Neuronal stem cell (in vitro differentiated cells): ENCODE results near the gene JMJD7.
A peak's percentile ranks its signal among the peaks of the same experiment; 100 is the strongest.

Experiments used
- DNase-seq: peaks from one replicate; pipeline ENCODE4 v3.0.0-alpha.2; 2013; ENCODE audit warnings: low spot score
- H2AFZ ChIP-seq: one replicate; pipeline ENCODE4 v1.6.1; 2013; ENCODE audit warnings: mild to moderate bottlenecking, low read length, inconsistent platforms
- H2AK5ac ChIP-seq: 2 replicates; pipeline ENCODE4 v1.6.1; 2013; ENCODE audit warnings: low read depth, mild to moderate bottlenecking, inconsistent platforms, low read length, moderate library complexity, mixed read lengths
- H2BK120ac ChIP-seq: 2 replicates; pipeline ENCODE4 v1.6.1; 2013; ENCODE audit warnings: low read depth, mild to moderate bottlenecking, inconsistent platforms, low read length, moderate library complexity, mixed read lengths
- H2BK12ac ChIP-seq: one replicate; pipeline ENCODE4 v1.6.1; 2013; ENCODE audit warnings: low read length, inconsistent platforms
- H2BK15ac ChIP-seq: 2 replicates; pipeline ENCODE4 v1.6.1; 2013; ENCODE audit warnings: mild to moderate bottlenecking, low read length, inconsistent platforms, mixed read lengths
- H2BK5ac ChIP-seq: one replicate; pipeline ENCODE4 v1.6.1; 2013; ENCODE audit warnings: inconsistent platforms, mild to moderate bottlenecking, low read length, moderate library complexity
- H3K14ac ChIP-seq: one replicate; pipeline ENCODE4 v1.6.1; 2013; ENCODE audit warnings: low read length, inconsistent platforms
- H3K18ac ChIP-seq: 2 replicates; pipeline ENCODE4 v1.6.1; 2013; ENCODE audit warnings: low read length, inconsistent platforms
- H3K23ac ChIP-seq: 2 replicates; pipeline ENCODE4 v1.6.1; 2013; ENCODE audit warnings: low read depth, mild to moderate bottlenecking, mixed read lengths, low read length, inconsistent platforms; ENCODE audit not compliant: poor library complexity
- H3K27ac ChIP-seq: replicated peaks from 3 replicates; pipeline ENCODE4 v1.5.1; 2013; ENCODE audit warnings: low read length, inconsistent platforms
- H3K27me3 ChIP-seq, 3 experiments: 2 replicates each; pipeline ENCODE4 v1.6.1; 2013; ENCODE audit warnings: low read length in 3 of 3, mild to moderate bottlenecking in 2 of 3, inconsistent platforms in 1 of 3, low read depth in 1 of 3, mixed read lengths in 1 of 3, moderate library complexity in 1 of 3; ENCODE audit not compliant: control insufficient read depth in 3 of 3, insufficient read depth in 3 of 3
- H3K36me3 ChIP-seq, 2 donors: replicated peaks in 1 of 2; 2 replicates each; pipeline ENCODE4 v1.6.1; 2013; ENCODE audit warnings: low read length in 2 of 2; ENCODE audit not compliant: control insufficient read depth in 2 of 2, insufficient read depth in 2 of 2
- H3K4ac ChIP-seq: 2 replicates; pipeline ENCODE4 v1.6.1; 2013; ENCODE audit warnings: inconsistent platforms, mild to moderate bottlenecking, low read length, moderate library complexity
- H3K4me1 ChIP-seq, 2 donors: 1 replicate in 1 of 2; 2 replicates in 1 of 2; pipeline ENCODE4 v1.6.1; 2013; ENCODE audit warnings: low read length in 2 of 2, low read depth in 1 of 2; ENCODE audit not compliant: control insufficient read depth in 2 of 2, insufficient read depth in 1 of 2
- H3K4me2 ChIP-seq: one replicate; pipeline ENCODE4 v1.6.1; 2013; ENCODE audit warnings: mild to moderate bottlenecking, low read length, inconsistent platforms; ENCODE audit not compliant: insufficient read depth, poor library complexity, severe bottlenecking
- H3K4me3 ChIP-seq, 2 donors: 2 replicates each; pipeline ENCODE4 v1.5.1; 2013; ENCODE audit warnings: low read length in 2 of 2, mild to moderate bottlenecking in 2 of 2, inconsistent platforms in 1 of 2, moderate library complexity in 1 of 2
- H3K79me1 ChIP-seq: one replicate; pipeline ENCODE4 v1.6.1; 2013; ENCODE audit warnings: low read depth, mild to moderate bottlenecking, inconsistent platforms, low read length, moderate library complexity
- H3K9ac ChIP-seq: one replicate; pipeline ENCODE4 v1.6.1; 2013; ENCODE audit warnings: mild to moderate bottlenecking, low read depth, low read length, inconsistent platforms; ENCODE audit not compliant: poor library complexity
- H3K9me3 ChIP-seq, 2 donors: replicated peaks in 1 of 2; 2 replicates each; pipeline versions ENCODE3 to v1.6.1; 2013; ENCODE audit warnings: low read length in 2 of 2, mild to moderate bottlenecking in 2 of 2, inconsistent platforms in 1 of 2, low read depth in 1 of 2, mixed read lengths in 1 of 2, moderate library complexity in 1 of 2; ENCODE audit not compliant: control insufficient read depth in 2 of 2, insufficient read depth in 1 of 2
- H4K8ac ChIP-seq: one replicate; pipeline ENCODE4 v1.6.1; 2013; ENCODE audit warnings: low read depth, mild to moderate bottlenecking, inconsistent platforms, low read length, moderate library complexity
- H4K91ac ChIP-seq: one replicate; pipeline ENCODE4 v1.6.1; 2013; ENCODE audit warnings: low read length, low read depth, mild to moderate bottlenecking, inconsistent platforms; ENCODE audit not compliant: poor library complexity
- WGBS, 2 donors: extraction: QIAGEN DNeasy Blood & Tissue Kit; methylation state at CpG; one replicate each; pipeline ENCODE4 v1.1.7; 2013; ENCODE audit warnings: missing lambda C conversion rate in 2 of 2, mixed read lengths in 1 of 2; ENCODE audit not compliant: insufficient read length in 2 of 2, insufficient replicate concordance in 1 of 2; ENCODE audit errors: extremely low coverage in 2 of 2; 5-methylcytosine and 5-hydroxymethylcytosine counted together

Gene JMJD7

GRCh38 chr15:41849204-41849603 lies 21.3 kb downstream of the JMJD7 start:
- Histone ChIP-seq H2AK5ac (peak overlapping the region; percentile 13), H3K14ac (no peak overlapping the region), H2AFZ (no peak overlapping the region), H3K4ac (no peak overlapping the region), H3K18ac (no peak overlapping the region), H3K23ac (peak overlapping the region; percentile 2), H3K4me1 (peaks cover 0 to 3% of the 10 kb centered on the region in 2 donors), H2BK15ac (peak overlapping the region; percentile 39), H3K27ac (no peak overlapping the region), H3K4me2 (no peak overlapping the region), H2BK120ac (no peak overlapping the region), H2BK5ac (no peak overlapping the region), H2BK12ac (no peak overlapping the region), H3K27me3 (no peaks in the 10 kb centered on the region), H3K36me3 (peaks cover 23 to 46% of the 10 kb centered on the region in 2 donors), H3K9me3 (no peaks in the 10 kb centered on the region), H4K8ac (no peak overlapping the region), H3K9ac (no peak overlapping the region), H4K91ac (no peak overlapping the region), H3K4me3 (no peak overlapping the region), H3K79me1 (no peaks in the 10 kb centered on the region)
- no CpG with 5 or more reads among the region's 6 CpGs for WGBS, 2 donors
- DNase-seq: no peak

- WGBS, 2 donors: no CpG with 5 or more reads among the region's 8 CpGs
- Histone ChIP-seq H4K91ac (no peak overlapping the region), H3K14ac (no peak overlapping the region), H3K4me3 (no peak overlapping the region), H3K27me3 (no peaks in the 10 kb centered on the region), H2BK5ac (no peak overlapping the region), H4K8ac (no peak overlapping the region), H3K4ac (no peak overlapping the region), H2AK5ac (peak overlapping the region; percentile 13), H2AFZ (no peak overlapping the region), H3K9ac (no peak overlapping the region), H3K18ac (no peak overlapping the region), H3K79me1 (no peaks in the 10 kb centered on the region), H3K27ac (no peak overlapping the region), H3K4me1 (peaks cover under 1 to 3% of the 10 kb centered on the region in 2 donors), H2BK15ac (no peak overlapping the region), H2BK120ac (no peak overlapping the region), H2BK12ac (no peak overlapping the region), H3K9me3 (no peaks in the 10 kb centered on the region), H3K36me3 (peaks cover 21 to 39% of the 10 kb centered on the region in 2 donors), H3K23ac (no peak overlapping the region), H3K4me2 (no peak overlapping the region)
- no peak for DNase-seq
Measured at GRCh38 chr15:41849861-41850260, 22.0 kb downstream of the JMJD7 start.

- Histone ChIP-seq H3K14ac (peak overlapping the region; percentile 66), H3K23ac (peak overlapping the region; percentile 82), H2BK5ac (no peak overlapping the region), H3K27ac (no peak overlapping the region), H3K9ac (peak overlapping the region; percentile 15), H2AK5ac (no peak overlapping the region), H3K4me2 (no peak overlapping the region), H3K4ac (no peak overlapping the region), H3K4me1 (peaks cover 5 to 10% of the 10 kb centered on the region in 2 donors), H2BK15ac (no peak overlapping the region), H4K91ac (no peak overlapping the region), H3K36me3 (peaks cover 19 to 32% of the 10 kb centered on the region in 2 donors), H2BK12ac (no peak overlapping the region), H3K9me3 (no peaks in the 10 kb centered on the region), H3K27me3 (no peaks in the 10 kb centered on the region), H3K4me3 (no peak overlapping the region), H2AFZ (no peak overlapping the region), H3K79me1 (peaks cover 2% of the 10 kb centered on the region), H2BK120ac (no peak overlapping the region), H4K8ac (no peak overlapping the region), H3K18ac (peak overlapping the region; percentile 86)
- DNase-seq: no peak
- no CpG with 5 or more reads among the region's 16 CpGs for WGBS, 2 donors
Measured at GRCh38 chr15:41850482-41851166, 22.7 kb downstream of the JMJD7 start.

GRCh38 chr15:41851167-41851523 lies 23.3 kb downstream of the JMJD7 start:
- peak overlapping the region; percentile 43 for H3K4ac ChIP-seq
- H2BK12ac ChIP-seq: no peak overlapping the region
- H3K4me3 ChIP-seq: no peak overlapping the region
- no peak overlapping the region for H3K9ac ChIP-seq
- H4K91ac ChIP-seq: no peak overlapping the region
- H4K8ac ChIP-seq: no peak overlapping the region
- H3K9me3 ChIP-seq: no peaks in the 10 kb centered on the region
- no peak overlapping the region for H2AFZ ChIP-seq
- no CpG with 5 or more reads among the region's 11 CpGs for WGBS, 2 donors
- DNase-seq: no peak
- H3K18ac ChIP-seq: peak overlapping the region; percentile 86
- H2BK120ac ChIP-seq: no peak overlapping the region
- no peak overlapping the region for H3K4me2 ChIP-seq
- H2AK5ac ChIP-seq: peak overlapping the region; percentile 58
- no peak overlapping the region for H3K27ac ChIP-seq
- H3K36me3 ChIP-seq: peaks cover 19 to 27% of the 10 kb centered on the region in 2 donors
- no peaks in the 10 kb centered on the region for H3K27me3 ChIP-seq
- H3K4me1 ChIP-seq: peaks cover 5 to 11% of the 10 kb centered on the region in 2 donors
- H3K79me1 ChIP-seq: peaks cover 2% of the 10 kb centered on the region
- no peak overlapping the region for H2BK15ac ChIP-seq
- H2BK5ac ChIP-seq: no peak overlapping the region
- H3K14ac ChIP-seq: peak overlapping the region; percentile 66
- peak overlapping the region; percentile 82 for H3K23ac ChIP-seq
